Occipital lobe (tissue), 2 donors: ENCODE measurements around the gene MYO1E. TPM values are rescaled to one million over a fixed set of nuclear protein-coding genes. Genes with fewer than 3 reads are reported as not detected.

Experiments
- DNase-seq: peaks from one replicate; lab custom pipeline; 2025; lab: John Stamatoyannopoulos, UW
- total RNA-seq: library from RNA; depleted of rRNA; stranded (reverse); fragments of >200 nt; gene quantifications from one replicate; pipeline ENCODE4 v1.2.3, GENCODE V29; 2014

The MYO1E gene
- total RNA-seq, 1 donor from 2014 or later: 31.2 TPM

DNA sequence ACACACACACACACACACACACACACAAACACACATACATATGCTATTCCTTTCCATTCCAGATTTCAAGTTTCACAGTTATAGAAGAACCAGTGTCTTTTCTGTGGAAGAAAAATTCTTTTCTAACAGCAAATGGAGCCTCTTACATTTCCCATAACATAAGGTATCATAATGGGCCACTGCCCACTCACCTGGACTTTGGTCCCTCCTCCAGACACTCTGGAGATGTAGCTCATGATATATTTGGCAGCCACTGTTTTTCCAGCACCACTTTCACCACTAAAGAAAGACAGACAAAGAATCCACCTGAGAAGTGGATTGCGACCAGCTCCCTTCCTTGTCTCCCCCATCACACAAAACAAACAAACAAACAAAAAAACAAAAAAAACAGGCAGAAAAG lies 136.3 kb downstream of the MYO1E start:
- no peak for DNase-seq

GRCh38 chr15:59232476-59232875 lies 140.2 kb downstream of the MYO1E start:
- DNase-seq: no peak

- no peak for DNase-seq
Measured at GRCh38 chr15:59230531-59231055, 142.1 kb downstream of the MYO1E start.

GRCh38 chr15:59229453-59229852 lies 143.2 kb downstream of the MYO1E start:
- DNase-seq: no peak

DNA sequence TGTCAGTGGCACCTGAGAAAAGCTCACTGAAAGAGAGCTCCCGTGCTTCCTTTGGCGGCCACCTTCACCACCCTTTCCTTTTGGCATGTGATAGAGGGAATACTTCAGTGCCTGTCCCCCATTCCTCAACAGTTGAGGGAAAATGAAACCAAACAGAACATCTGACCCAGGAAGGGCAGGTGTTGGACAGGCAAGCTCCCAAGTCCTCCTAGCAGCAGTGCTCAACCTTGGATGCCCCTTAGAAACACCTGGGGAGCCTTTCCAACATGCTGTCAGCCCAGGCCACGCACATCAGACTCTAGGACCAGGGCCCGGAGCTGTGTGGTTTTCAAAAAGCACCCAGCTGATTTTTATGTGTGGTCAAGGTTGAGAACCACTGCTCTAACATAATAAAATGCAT lies 143.7 kb downstream of the MYO1E start:
- DNase-seq: no peak

GRCh38 chr15:59227021-59227420 lies 145.7 kb downstream of the MYO1E start:
- no peak for DNase-seq

DNA sequence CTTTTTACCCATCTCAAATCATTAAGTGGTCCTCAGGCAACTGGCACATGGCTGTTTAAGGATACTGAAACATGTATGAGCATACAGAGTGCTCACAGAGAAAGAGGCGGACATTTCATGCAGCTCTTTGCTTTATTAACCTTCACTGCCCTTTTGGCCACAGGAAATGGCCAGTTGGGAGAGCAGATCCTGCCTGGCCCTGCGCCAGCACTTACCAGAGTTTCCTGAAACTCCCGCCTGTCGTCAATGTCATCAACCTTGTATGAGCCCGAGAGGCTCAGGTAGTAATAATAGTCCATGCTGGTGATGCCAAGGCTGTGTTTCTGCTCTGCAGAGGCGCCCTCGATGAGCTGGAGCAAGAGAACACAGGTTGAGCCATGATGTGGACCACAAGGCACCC lies 148.2 kb downstream of the MYO1E start:
- no peak for DNase-seq

DNA sequence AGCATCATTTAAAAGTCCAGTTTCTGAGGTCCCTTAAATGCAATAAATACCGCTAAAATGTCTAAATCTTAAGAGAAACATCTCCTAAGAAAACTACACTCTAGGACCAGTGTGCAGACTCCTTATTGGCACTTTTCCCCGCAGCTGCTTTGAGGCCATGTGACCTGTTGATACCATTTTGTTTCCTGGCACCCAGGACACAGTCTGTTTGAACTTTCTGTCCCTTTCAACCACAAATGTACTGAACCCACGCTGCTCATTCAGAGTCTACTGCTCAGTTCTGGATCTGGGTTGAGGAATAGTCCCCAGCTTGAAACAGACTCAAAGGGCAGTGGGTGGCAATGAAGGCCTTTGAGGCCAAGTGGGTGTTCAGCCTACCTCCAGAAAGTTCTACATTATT lies 148.9 kb downstream of the MYO1E start:
- DNase-seq: no peak

GRCh38 chr15:59222906-59223550 lies 149.6 kb downstream of the MYO1E start:
- no peak for DNase-seq

- peak; percentile 5 for DNase-seq
Measured at GRCh38 chr15:59221511-59222505, 150.9 kb downstream of the MYO1E start.

DNA sequence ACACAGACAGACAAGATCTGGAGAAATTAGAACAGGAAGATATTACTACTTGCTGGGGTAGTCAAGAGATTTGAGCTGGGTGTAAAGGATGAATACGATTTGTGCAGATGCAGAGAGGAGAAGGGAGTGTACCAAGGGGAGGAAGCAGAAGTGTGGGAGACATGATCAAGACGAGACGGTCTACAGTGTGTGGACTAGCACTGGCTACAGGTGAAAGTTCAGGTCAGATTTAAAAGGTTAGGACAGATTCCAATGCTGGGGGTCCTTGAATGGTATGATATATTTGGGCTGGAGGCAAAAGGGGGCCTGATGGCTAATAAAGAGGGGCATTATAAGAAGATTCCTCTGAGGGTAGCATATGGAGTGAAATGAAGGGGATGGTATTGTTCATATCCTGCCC lies 154.0 kb downstream of the MYO1E start:
- DNase-seq: no peak

- no peak for DNase-seq
Measured at GRCh38 chr15:59217876-59218498, 154.7 kb downstream of the MYO1E start.

DNA sequence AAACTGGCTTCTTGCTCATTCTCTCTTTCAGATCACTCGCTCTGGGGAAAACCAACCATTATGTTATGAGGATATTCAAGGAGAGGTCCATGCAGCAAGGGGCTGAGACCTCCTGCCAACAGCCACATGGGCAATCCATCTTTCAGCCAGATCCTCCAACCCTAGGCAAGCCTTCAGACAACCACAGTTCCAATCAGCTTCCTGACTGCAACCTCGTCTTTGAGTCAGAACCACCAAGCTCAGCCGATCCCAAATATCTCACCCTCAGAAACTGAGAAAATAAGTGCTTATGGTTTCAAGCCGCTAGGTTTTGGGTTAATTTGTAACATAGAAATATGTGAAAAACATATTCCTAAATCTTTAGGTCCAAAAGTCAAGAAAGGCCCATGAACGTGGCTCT lies 155.8 kb downstream of the MYO1E start:
- DNase-seq: no peak

GRCh38 chr15:59210186-59210585 lies 162.5 kb downstream of the MYO1E start:
- no peak for DNase-seq

- no peak for DNase-seq
Measured at GRCh38 chr15:59208613-59209249, 163.9 kb downstream of the MYO1E start.

- DNase-seq: no peak
Measured at GRCh38 chr15:59206623-59207183, 166.0 kb downstream of the MYO1E start, which contains the start of gene LDHAL6B. Gene LDHAL6B, plus strand, starts transcription at chr15:59206843. Its CDS starts 98 bp downstream, at chr15:59206941.

DNA sequence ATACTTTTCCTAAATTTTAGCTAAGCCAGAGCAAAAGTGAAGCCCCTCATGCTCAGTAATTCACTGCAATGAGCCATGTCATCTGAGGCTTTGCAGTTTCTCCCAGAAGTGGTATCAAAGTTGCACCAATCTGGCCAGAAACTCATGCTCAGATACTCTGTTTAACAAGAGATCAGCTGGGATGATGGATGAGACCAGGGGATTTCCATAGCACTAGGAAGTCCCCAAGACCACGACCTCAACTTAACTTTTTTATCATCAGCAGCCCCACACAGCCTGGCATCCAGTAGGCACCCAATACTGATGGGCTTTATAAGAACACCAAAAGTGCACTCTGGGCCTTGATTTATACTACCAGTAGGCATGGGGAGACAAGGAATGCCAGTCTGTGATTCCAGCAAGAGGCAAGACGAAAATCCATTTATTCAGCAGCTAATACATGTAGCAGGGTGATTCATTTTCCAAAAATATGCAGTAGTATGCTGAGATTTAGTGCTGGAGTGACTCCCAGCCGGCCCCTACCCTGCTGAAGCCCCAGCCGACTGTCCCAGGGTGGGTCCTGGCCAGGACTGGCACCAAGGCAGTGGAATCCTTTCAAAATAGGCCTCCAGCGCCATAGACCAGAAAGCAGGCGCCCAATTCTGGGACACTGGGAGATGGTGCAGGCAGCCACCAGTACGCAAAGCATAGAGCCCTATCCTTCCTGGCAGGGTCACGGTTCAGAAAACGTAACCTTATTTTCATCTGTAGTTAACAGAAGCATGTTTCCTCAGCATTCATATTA lies 166.6 kb downstream of the MYO1E start:
- DNase-seq: no peak

- no peak for DNase-seq
Measured at GRCh38 chr15:59203657-59204056, 169.0 kb downstream of the MYO1E start.

GRCh38 chr15:59203008-59203407 lies 169.7 kb downstream of the MYO1E start:
- DNase-seq: no peak

DNA sequence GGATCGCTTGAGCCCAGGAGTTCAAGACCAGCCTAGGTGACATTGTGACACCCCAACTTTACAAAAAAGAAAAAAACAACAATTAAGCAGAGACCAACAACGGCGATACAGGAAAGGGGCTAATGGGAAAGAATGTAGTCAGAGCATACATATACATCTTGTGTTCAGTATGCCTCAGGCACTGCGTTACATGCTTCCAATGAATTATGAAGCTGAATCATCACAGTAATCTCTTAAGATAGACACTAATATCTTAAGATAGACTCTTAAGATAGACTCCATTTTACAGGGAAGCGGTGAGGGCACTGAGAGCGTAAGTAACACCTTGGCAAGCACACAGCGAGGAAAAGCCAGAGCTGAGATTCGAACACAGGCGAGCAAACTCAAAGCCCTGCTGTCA lies 172.1 kb downstream of the MYO1E start:
- no peak for DNase-seq
